ENCODE measurements around the gene SLC35A4.

SLC35A4 gene

GRCh38 chr5:140567136-140567818, 2.6 kb downstream of the SLC35A4 start:
- H3K4me3 ChIP-seq (ENCODE audit: low read depth, low read length) = no peak overlapping the region
- TF ChIP-seq, protein P1, sequence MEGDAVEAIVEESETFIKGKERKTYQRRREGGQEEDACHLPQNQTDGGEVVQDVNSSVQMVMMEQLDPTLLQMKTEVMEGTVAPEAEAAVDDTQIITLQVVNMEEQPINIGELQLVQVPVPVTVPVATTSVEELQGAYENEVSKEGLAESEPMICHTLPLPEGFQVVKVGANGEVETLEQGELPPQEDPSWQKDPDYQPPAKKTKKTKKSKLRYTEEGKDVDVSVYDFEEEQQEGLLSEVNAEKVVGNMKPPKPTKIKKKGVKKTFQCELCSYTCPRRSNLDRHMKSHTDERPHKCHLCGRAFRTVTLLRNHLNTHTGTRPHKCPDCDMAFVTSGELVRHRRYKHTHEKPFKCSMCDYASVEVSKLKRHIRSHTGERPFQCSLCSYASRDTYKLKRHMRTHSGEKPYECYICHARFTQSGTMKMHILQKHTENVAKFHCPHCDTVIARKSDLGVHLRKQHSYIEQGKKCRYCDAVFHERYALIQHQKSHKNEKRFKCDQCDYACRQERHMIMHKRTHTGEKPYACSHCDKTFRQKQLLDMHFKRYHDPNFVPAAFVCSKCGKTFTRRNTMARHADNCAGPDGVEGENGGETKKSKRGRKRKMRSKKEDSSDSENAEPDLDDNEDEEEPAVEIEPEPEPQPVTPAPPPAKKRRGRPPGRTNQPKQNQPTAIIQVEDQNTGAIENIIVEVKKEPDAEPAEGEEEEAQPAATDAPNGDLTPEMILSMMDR (IDR thresholded peaks at IDR 0.05; ENCODE audit: low read depth, low read length) = no peak

GRCh38 chr5:140567871-140568270, 3.2 kb downstream of the SLC35A4 start:
- H3K4me3 ChIP-seq (ENCODE audit: low read depth, low read length) = no peak overlapping the region
- TF ChIP-seq, protein P1 (IDR thresholded peaks at IDR 0.05; ENCODE audit: low read depth, low read length) = no peak

GRCh38 chr5:140568443-140569063, 3.9 kb downstream of the SLC35A4 start:
- H3K4me3 ChIP-seq (ENCODE audit: low read depth, low read length) = no peak overlapping the region
- TF ChIP-seq, protein P1 (IDR thresholded peaks at IDR 0.05; ENCODE audit: low read depth, low read length) = no peak

DNA sequence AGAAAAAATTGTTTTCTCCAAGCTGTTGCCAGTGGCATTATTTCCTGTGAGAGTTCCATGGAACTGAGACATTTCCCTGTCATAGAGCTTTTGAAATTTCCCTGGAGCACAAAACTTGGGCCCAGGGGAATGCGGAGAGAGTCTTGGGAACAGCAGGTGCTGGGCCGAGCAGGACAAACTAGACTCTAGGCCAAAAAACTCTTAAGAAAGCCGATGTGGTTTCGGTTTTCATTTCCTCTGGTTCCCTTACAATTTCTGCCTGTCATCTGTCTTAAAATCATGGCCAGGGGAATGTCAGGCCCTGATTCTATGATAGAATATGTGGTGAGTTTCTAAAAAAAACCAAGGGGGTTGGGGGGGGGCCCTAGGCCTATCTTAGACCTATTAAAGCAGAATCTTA, 4.6 kb downstream of the SLC35A4 start:
- no peak overlapping the region for H3K4me3 ChIP-seq (ENCODE audit: low read depth, low read length)
- TF ChIP-seq, protein P1 (IDR thresholded peaks at IDR 0.05; ENCODE audit: low read depth, low read length) = no peak

DNA sequence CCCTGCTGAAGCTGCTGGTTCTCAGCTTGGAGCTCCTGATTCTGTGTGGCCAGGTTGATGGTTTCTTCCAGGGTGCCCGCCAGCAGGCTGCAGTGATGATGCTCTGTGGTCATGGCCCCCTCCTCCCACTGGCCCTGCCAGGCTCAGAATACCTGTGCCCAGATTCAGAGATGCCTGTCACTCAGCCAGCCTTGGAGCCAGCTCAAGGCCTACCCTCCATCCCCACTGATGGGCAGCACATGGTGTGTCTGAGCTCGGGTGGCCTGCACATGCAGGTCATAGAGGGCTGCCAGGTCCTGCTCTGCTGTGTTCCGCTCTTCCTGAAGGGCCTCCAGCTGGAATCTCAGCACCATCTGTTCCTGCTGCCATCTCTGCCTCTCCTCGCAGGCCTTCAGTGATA, 5.4 kb downstream of the SLC35A4 start:
- TF ChIP-seq, protein P1 (IDR thresholded peaks at IDR 0.05; ENCODE audit: low read depth, low read length) = no peak
- no peak overlapping the region for H3K4me3 ChIP-seq (ENCODE audit: low read depth, low read length)

- TF ChIP-seq, protein P1 (IDR thresholded peaks at IDR 0.05; ENCODE audit: low read depth, low read length) = no peak
- H3K4me3 ChIP-seq (ENCODE audit: low read depth, low read length) = no peak overlapping the region
These were observed 5.9 kb downstream of the SLC35A4 start for GRCh38 chr5:140570488-140570887.

- TF ChIP-seq, protein P1 (IDR thresholded peaks at IDR 0.05; ENCODE audit: low read depth, low read length) = no peak
- no peak overlapping the region for H3K4me3 ChIP-seq (ENCODE audit: low read depth, low read length)
These were observed 6.5 kb downstream of the SLC35A4 start for GRCh38 chr5:140571105-140571504.

Measured in WI38 (cell line).